Middle frontal gyrus (tissue), 1 donor: ENCODE data around the gene FAM3C.

Experiments
- DNase-seq: peaks from one replicate; pipeline ENCODE4 v3.0.0-alpha.2; 2015; ENCODE audit warnings: low spot score; ENCODE audit errors: extremely low spot score

FAM3C gene

DNA sequence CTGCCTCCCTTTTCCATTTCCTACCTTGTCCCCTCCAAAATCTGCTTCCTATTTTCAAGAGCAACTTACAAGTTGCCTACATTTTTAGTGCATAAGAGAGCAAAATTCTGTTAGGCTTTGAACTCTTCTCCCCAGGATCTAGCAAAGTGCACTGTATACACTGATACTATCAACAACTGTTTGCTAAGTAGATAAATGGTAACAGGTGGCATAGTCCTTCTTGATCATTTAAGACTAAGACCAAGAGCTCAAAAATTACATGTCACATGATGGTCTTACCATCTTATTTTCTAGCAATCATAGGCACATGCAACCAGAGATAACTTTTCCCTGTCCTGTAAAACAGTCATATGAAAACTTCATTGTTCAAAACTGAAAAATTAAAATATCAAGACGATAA lies 16.2 kb downstream of the FAM3C start:
- no peak for DNase-seq

DNA sequence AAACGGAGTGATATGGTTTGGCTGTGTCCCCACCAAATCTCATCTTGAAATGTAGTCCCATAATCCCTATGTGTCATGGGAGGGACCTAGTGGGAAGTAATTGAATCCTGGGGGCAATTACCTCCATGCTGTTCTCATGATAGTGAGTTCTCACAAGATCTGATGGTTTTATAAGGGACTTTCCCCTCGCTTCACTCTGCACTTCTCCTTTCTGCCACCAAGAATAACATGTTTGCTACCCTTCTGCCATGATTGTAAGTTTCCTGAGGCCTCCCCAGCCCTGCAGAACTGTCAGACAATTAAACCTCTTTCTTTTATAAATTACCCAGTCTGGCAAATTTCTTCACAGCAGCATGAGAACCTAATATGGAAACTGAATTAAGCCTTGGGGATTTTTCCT lies 19.1 kb downstream of the FAM3C start:
- DNase-seq, result no peak

- DNase-seq, result no peak
Measured at GRCh38 chr7:121373177-121373576, 22.9 kb downstream of the FAM3C start.

DNA sequence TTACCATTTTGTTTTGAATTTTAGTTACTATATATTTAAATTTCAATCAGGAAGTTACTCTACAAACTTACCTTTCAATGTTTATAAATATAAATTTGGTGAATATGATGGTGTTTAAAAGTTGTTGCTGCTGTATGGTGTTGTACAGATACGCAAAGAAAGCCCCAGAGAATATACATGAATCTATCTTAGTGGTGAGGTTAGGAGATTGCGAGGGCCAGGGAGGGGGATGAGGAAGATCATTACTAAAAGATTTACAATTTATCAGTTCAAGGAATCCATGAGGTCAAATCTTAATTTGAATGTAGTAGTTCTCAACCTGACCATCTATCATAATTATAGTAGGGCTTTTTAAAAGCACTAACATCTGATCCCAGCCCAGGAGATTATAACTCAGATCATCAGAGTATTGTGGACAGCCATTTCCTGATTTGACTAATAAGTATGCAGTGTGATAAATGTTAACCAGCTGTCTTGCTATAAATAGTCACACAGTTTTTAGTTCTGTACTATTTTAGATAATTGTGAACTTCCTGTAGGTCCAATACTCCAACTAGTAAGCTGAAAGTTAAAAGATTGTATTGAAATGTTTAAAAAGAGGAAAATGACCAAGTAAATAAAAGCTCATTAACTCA lies 23.6 kb downstream of the FAM3C start:
- DNase-seq, result no peak

- DNase-seq, result no peak
Measured at GRCh38 chr7:121371883-121372282, 24.2 kb downstream of the FAM3C start.

DNA sequence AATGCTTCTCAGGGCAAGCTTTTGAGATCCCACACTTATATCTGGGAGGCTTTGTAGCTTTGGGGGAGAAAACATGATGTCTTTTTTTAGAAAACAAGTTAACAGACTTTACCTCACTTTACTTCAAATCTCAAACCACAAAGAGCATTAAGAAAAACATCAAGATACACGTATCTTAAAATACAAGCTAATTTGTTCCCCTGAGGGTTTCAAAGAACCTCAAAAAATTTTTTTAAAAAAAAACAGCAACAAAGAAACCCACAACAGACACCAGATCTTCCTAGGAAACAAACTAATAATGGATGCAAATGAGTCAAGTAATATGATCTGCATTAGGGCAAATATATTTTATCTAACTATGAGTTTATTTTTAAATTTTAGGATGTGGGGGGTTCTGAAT lies 24.7 kb downstream of the FAM3C start:
- DNase-seq, result no peak

- no peak for DNase-seq
Measured at GRCh38 chr7:121369462-121369861, 26.6 kb downstream of the FAM3C start.

DNA sequence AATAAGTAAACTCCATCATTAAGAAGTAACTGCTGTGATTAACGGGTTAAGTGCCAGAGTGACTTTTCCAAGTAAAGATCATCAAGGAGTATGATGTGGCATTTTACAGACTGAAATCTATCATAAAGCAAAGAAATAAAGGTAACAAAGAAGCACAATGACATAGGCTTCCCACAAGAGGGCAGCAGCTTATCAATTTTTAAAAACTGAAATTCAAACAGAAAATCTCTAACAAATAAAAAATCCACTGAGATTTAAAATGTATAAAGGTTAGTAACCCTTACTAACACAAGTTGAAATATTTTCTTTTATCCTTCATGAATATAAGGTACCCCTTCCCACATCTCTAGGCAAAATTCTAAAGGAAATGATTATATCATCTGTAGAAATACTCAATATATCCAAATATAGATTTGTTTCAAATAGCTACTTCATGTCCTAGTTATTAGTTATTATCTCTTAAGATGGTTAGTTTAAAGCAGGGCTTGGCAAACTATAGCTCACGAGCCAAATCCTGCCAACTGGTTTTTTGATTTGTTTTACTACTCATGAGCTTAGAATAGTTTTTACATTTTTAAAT lies 29.2 kb downstream of the FAM3C start:
- DNase-seq, result peak; percentile 18

- no peak for DNase-seq
Measured at GRCh38 chr7:121360564-121360963, 35.5 kb downstream of the FAM3C start.

DNA sequence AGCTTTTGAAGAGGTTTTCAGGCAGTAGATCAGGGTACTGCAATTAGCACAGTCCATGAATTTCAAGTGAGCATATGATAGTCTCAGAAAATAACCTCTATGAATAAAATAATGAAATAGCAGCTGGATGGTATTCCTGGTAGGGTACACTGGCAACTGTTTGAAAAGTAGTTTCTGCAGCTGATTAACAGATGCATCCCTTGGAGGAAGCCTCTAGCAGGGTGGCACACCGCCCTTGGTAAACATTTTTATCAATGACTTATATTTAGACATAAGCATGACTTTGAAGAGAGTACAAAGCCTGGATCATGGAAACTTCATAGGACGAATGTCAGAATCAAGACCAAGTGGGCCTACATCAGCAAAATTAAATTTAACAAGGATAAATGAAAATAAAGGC lies 40.5 kb downstream of the FAM3C start:
- DNase-seq, result no peak

DNA sequence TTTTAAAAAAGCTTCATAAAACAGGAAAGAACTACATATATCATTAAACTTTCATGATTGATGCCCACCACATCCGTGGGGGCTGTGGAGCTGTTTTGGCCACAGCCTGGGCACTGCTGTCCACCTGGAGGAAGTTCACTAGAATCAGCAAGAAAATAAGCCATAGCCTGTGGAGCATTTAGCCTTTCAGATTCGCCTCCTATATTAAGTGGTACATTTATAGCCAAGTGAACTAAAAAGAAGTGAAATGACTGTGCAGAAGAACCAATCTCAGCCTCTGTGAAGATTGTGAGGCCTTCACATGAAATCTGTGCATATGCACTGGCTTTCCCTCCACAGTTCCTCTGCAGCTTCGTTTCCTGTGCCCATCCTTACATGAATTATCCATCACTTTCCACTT lies 43.8 kb downstream of the FAM3C start:
- no peak for DNase-seq

- no peak for DNase-seq
Measured at GRCh38 chr7:121351682-121352081, 44.4 kb downstream of the FAM3C start.

GRCh38 chr7:121344497-121344896 lies 51.6 kb downstream of the FAM3C start:
- DNase-seq, result no peak

- DNase-seq, result no peak
Measured at GRCh38 chr7:121344093-121344492, 52.0 kb downstream of the FAM3C start.

- DNase-seq, result no peak
Measured at GRCh38 chr7:121343302-121343701, 52.8 kb downstream of the FAM3C start.

- DNase-seq, result no peak
Measured at GRCh38 chr7:121342631-121343030, 53.5 kb downstream of the FAM3C start.

DNA sequence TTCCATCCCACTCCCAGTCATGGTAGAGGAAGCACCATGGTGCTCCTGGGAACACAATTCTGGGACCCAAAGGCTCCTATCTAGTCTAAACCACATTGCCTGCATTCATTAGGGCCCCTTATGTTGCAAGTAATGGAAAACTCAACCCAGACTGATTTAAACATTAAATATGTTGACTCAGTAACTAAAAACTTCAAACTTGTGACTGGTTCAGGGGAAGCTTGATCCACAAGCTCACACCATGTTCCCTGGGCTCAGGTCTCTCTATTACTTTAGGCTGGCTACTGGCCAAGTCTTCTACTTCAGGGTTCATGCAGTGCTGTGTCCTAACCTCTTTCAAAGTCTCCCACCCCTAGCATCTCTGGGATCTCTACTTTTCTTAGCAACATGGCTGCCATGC lies 54.2 kb downstream of the FAM3C start:
- no peak for DNase-seq

- no peak for DNase-seq
Measured at GRCh38 chr7:121339082-121339481, 57.0 kb downstream of the FAM3C start.

DNA sequence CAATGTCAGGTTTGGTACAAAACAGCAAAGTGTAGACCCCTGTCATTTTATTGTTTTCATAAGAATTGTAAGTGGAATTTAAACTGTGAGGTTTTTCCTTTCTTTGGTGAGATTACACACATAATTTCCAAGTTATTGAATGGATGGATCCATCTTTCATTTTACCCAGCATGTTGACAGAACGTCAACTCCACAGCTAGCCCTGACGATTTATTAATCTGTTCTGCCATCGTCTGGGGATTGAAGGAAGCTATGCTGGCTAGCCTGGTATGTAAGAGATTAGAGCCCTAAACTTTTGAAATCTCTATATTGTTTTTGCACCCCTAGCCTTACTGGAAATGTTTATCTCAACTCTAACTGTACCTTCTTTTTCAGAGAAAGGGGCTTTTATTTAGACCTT lies 58.7 kb downstream of the FAM3C start:
- no peak for DNase-seq

DNA sequence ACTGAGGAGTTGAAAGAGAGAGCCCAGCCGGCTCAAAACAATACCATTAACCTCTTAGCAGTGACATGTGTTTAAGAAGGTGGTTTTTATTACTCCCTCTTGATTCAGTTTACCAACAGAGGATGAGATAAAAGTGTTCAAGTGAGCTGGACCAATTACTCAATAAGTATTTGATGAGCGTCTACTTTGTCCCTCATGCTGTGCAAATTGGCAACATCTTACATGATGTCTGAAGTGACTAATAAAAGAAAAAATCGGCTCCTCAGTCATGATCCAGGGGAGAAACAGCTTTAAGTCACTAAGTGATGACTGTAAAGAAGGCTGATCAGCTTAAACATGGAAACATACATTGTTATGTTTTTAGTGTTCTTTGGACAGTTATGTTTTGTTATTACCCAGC lies 59.5 kb downstream of the FAM3C start:
- no peak for DNase-seq

DNA sequence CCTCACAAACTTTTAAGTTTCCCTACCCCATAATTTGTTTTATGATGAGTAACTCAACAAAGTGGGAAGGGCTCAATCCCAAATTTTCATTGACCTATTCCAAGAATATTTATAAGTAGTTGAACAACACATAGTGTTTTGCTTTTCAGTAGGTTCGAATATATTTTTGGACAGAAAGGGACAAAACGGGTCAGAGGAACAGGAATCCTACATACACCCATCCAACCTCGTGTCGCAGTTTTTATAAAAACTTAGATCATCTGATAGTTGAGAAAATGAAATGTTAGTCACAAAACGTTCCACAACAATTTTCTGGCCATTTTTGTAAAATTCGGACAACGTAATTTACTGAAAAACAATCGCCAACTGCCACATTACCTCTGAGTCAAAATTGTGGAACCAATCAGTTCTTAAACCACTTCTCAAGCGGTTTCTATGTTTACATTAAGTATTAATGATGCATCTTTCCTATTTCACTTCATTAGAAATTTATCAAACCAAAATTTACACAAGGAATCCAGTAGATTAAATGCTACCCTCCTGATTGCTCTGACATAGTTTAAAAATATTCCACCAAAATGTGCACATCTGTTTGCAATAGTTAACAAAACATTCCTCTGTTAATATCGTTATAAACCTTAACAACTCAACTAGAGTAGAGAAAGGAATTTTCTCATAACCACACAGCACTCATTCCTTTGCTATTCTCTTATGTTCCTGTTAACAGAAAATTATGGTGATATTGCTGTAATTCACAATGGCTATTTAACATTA lies 61.0 kb downstream of the FAM3C start:
- no peak for DNase-seq

DNA sequence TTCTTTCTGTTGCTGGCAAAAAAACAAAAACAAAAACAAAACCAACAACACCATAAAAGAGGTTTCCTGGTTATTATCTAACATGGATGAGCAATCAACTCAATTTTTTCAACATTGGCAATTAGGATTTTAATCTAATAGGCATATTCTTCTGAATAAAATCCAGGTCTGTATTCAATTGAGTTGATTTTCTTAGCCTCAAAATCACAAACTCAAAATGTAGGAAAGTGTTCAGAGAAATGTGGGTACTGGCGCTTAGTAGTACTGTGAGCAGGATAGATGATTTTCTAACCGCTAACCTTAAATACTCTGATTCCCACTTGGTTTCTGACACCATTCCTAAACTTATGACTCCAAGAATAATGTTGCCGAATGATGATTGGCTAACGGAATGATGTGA lies 61.7 kb downstream of the FAM3C start:
- no peak for DNase-seq

GRCh38 chr7:121331574-121331973 lies 64.5 kb downstream of the FAM3C start:
- no peak for DNase-seq
